ENCODE measurements around the gene SLC25A41. TPM values are rescaled to one million over a fixed set of nuclear protein-coding genes. Genes with fewer than 3 reads are reported as not detected.

SLC25A41 gene
- total and polyA plus RNA-seq, 2 experiments from 2014 or later, result not detected

DNA sequence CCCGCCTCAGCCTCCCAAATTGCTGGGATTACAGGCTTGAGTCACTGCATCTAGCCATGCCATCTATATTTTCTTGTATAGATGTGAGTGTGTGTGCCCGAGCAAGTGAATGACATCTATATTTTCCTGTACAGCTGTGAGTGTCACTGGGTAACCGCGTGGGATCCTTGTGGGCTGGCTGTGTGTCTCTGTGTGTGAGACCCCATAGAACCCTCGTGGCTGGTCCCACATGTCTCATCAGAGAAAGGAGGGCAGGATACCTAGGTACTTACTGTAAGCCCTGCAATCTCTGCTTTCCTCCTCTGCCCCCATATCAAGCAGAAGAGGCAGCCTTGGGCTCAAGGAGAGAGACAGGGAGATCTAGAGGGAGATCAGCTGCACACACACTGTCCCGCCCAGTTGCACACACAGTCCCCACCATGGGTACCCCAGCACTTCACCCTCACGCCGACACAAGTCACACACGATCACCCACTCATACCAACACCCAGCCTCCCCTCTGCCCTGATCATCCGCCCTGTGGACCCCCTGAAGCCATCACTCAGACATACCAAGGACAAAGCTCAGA, 47.4 kb upstream of the SLC25A41 start:
- WGBS, 2 experiments (ENCODE audit: low coverage in 1 of 2, low lambda C conversion rate in 2 of 2, missing lambda C conversion rate in 2 of 2), result 69 to 76% methylated on average over 10 of the region's 10 CpGs
- Histone ChIP-seq H3K9ac (no peak overlapping the region), H4K20me1 (ENCODE audit: insufficient read depth) (no peaks in the 10 kb centered on the region), H3K27me3 (replicated peaks; ENCODE audit: insufficient read depth) (no peaks in the 10 kb centered on the region), H3K79me2 (ENCODE audit: insufficient read depth) (no peaks in the 10 kb centered on the region), H3K4me1 (ENCODE audit: insufficient read depth) (no peaks in the 10 kb centered on the region), H3K27ac (no peak overlapping the region), H3K9me3 (ENCODE audit: low read depth) (no peaks in the 10 kb centered on the region), H3F3A (ENCODE audit: insufficient read depth) (no peaks in the 10 kb centered on the region), H3K9me2 (ENCODE audit: insufficient read depth) (no peaks in the 10 kb centered on the region), H3K4me2 (ENCODE audit: unreplicated experiment) (no peak overlapping the region), H2AFZ (no peak overlapping the region), H3K36me3 (ENCODE audit: low read depth) (no peaks in the 10 kb centered on the region), H3K4me3 (no peak overlapping the region)
- DNase-seq, result no peak
- in situ Hi-C loops (cut with MboI), result no loop called here
- no peak for TF ChIP-seq EZH2phosphoT487 (IDR thresholded peaks at IDR 0.05; ENCODE audit: insufficient read depth, low read depth)
- no peak for TF ChIP-seq EZH2 (IDR thresholded peaks at IDR 0.05; ENCODE audit: insufficient read depth, poor library complexity, severe bottlenecking)

GRCh38 chr19:6479836-6480398, 46.4 kb upstream of the SLC25A41 start:
- Histone ChIP-seq H4K20me1 (ENCODE audit: insufficient read depth) (no peaks in the 10 kb centered on the region), H3F3A (ENCODE audit: insufficient read depth) (no peaks in the 10 kb centered on the region), H3K9me3 (ENCODE audit: low read depth) (no peaks in the 10 kb centered on the region), H3K36me3 (ENCODE audit: low read depth) (no peaks in the 10 kb centered on the region), H3K79me2 (ENCODE audit: insufficient read depth) (no peaks in the 10 kb centered on the region), H3K27ac (no peak overlapping the region), H2AFZ (no peak overlapping the region), H3K9me2 (ENCODE audit: insufficient read depth) (no peaks in the 10 kb centered on the region), H3K9ac (no peak overlapping the region), H3K4me2 (ENCODE audit: unreplicated experiment) (no peak overlapping the region), H3K4me1 (ENCODE audit: insufficient read depth) (no peaks in the 10 kb centered on the region), H3K4me3 (no peak overlapping the region), H3K27me3 (replicated peaks; ENCODE audit: insufficient read depth) (0 out of 2 replicates have a peak, but pooled peaks cover 4% of the 10 kb centered on the region)
- no peak for DNase-seq
- in situ Hi-C loops (cut with MboI), result no loop called here
- TF ChIP-seq EZH2phosphoT487 (IDR thresholded peaks at IDR 0.05; ENCODE audit: insufficient read depth, low read depth) (no peak), EZH2 (IDR thresholded peaks at IDR 0.05; ENCODE audit: insufficient read depth, poor library complexity, severe bottlenecking) (no peak)
- WGBS, 2 experiments (ENCODE audit: low coverage in 1 of 2, low lambda C conversion rate in 2 of 2, missing lambda C conversion rate in 2 of 2), result 64 to 86% methylated on average over 5 to 7 of the region's 7 CpGs

DNA sequence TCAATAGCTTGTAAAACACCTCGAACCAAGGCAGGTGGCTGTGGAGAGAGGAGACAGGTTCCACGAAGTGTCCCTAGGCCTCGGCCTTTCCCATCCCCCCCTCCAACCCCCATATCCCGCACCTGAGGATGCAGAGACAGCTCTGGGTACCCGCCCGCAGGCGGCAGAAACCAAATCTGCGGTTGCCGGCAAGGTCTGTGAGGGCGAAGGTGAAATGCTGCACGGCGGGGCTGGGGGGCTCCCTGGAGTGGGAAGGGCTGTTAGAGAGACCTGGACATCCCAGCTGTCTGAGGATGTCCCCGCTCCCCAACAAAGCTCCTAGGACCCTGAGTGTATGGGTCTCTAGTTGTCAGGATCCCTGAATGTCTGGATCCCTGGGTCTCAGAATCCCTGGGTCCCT, 45.3 kb upstream of the SLC25A41 start:
- in situ Hi-C loops (cut with MboI), result no loop called here

GRCh38 chr19:6476896-6477431, 43.4 kb upstream of the SLC25A41 start:
- no peaks in the 10 kb centered on the region for H3K4me1 ChIP-seq (ENCODE audit: insufficient read depth)
- no peaks in the 10 kb centered on the region for H3K36me3 ChIP-seq (ENCODE audit: low read depth)
- no peaks in the 10 kb centered on the region for H3K9me3 ChIP-seq (ENCODE audit: low read depth)
- TF ChIP-seq EZH2phosphoT487 (IDR thresholded peaks at IDR 0.05; ENCODE audit: insufficient read depth, low read depth), result no peak
- no peak for TF ChIP-seq EZH2 (IDR thresholded peaks at IDR 0.05; ENCODE audit: insufficient read depth, poor library complexity, severe bottlenecking)
- no peak overlapping the region for H3K9ac ChIP-seq
- H3F3A ChIP-seq (ENCODE audit: insufficient read depth), result no peaks in the 10 kb centered on the region
- H2AFZ ChIP-seq, result peak overlapping the region; percentile 38; the same call in 1 of the 2 replicates
- no peak overlapping the region for H3K27ac ChIP-seq
- H3K4me2 ChIP-seq (ENCODE audit: unreplicated experiment), result no peak overlapping the region
- in situ Hi-C loops (cut with MboI), result no loop called here
- no peak overlapping the region; the same call in 1 of the 2 replicates for H3K4me3 ChIP-seq
- WGBS, 2 experiments (ENCODE audit: low coverage in 1 of 2, low lambda C conversion rate in 2 of 2, missing lambda C conversion rate in 2 of 2), result 19 to 26% methylated on average over 25 to 29 of the region's 29 CpGs
- H3K27me3 ChIP-seq (replicated peaks; ENCODE audit: insufficient read depth), result 0 out of 2 replicates have a peak, but pooled peaks cover 12% of the 10 kb centered on the region
- no peaks in the 10 kb centered on the region for H3K79me2 ChIP-seq (ENCODE audit: insufficient read depth)
- H3K9me2 ChIP-seq (ENCODE audit: insufficient read depth), result no peaks in the 10 kb centered on the region
- DNase-seq, result no peak
- H4K20me1 ChIP-seq (ENCODE audit: insufficient read depth), result no peaks in the 10 kb centered on the region

More for the DNA sequence above, 45.3 kb upstream of the SLC25A41 start:
- 0 out of 2 replicates have a peak, but pooled peaks cover 12% of the 10 kb centered on the region for H3K27me3 ChIP-seq (replicated peaks; ENCODE audit: insufficient read depth)
- no peaks in the 10 kb centered on the region for H4K20me1 ChIP-seq (ENCODE audit: insufficient read depth)
- no peak overlapping the region for H2AFZ ChIP-seq
- H3K4me3 ChIP-seq, result no peak overlapping the region
- no peak overlapping the region for H3K9ac ChIP-seq
- no peaks in the 10 kb centered on the region for H3K79me2 ChIP-seq (ENCODE audit: insufficient read depth)
- no peak overlapping the region for H3K27ac ChIP-seq
- no peaks in the 10 kb centered on the region for H3K9me3 ChIP-seq (ENCODE audit: low read depth)
- TF ChIP-seq EZH2 (IDR thresholded peaks at IDR 0.05; ENCODE audit: insufficient read depth, poor library complexity, severe bottlenecking) (no peak), EZH2phosphoT487 (IDR thresholded peaks at IDR 0.05; ENCODE audit: insufficient read depth, low read depth) (no peak)
- WGBS, 2 experiments (ENCODE audit: low coverage in 1 of 2, low lambda C conversion rate in 2 of 2, missing lambda C conversion rate in 2 of 2), result 93 to 95% methylated on average over 13 of the region's 13 CpGs
- no peak overlapping the region for H3K4me2 ChIP-seq (ENCODE audit: unreplicated experiment)
- H3K36me3 ChIP-seq (ENCODE audit: low read depth), result no peaks in the 10 kb centered on the region
- no peaks in the 10 kb centered on the region for H3K4me1 ChIP-seq (ENCODE audit: insufficient read depth)
- DNase-seq, result no peak
- no peaks in the 10 kb centered on the region for H3F3A ChIP-seq (ENCODE audit: insufficient read depth)
- no peaks in the 10 kb centered on the region for H3K9me2 ChIP-seq (ENCODE audit: insufficient read depth)
